Posterior cingulate gyrus (tissue), 11 donors: ENCODE data around the gene JAZF1.

Source experiments
- DNase-seq, 10 donors: peaks; one replicate each; pipeline versions ENCODE4 v3.0.0 to v3.0.0-alpha.2; 2020 to 2021; ENCODE audit warnings: mixed read lengths in 3 of 10
- intact Hi-C: fragments of 100-400 bp; cut with DNase I; formaldehyde crosslinking; loops from one replicate; pipeline ENCODE4 v1.15.1; 2023

JAZF1 gene

DNA sequence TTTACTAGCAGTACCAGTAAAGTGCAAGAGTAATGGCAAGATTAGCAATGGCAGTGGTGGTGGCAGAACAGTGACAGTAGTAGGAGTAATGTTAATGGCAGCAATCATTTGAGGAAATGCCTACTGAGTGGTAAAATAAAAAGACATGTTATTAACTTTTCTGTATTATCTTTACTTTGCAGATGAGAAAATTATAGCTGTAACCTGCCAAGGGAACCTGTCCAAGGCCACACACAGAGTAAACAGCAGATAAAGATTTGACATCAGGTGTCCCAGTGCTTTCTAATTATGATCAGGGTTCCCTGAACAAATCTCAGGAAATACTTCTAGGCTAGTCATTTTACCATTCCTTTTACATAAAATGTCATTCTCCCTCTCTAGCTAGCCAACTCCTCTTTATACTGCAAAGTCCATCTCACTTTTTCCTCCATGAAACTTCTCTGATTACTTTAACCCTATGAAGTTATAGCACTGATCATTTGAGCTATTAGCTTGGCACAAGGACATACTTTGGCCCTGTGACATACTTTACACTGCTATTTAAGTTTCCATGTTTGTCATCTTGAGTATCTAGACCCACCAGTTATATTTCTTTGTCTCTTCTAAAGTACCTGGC lies 221.6 kb downstream of the JAZF1 start:
- intact Hi-C loops = no loop called here
- no peak for DNase-seq

DNA sequence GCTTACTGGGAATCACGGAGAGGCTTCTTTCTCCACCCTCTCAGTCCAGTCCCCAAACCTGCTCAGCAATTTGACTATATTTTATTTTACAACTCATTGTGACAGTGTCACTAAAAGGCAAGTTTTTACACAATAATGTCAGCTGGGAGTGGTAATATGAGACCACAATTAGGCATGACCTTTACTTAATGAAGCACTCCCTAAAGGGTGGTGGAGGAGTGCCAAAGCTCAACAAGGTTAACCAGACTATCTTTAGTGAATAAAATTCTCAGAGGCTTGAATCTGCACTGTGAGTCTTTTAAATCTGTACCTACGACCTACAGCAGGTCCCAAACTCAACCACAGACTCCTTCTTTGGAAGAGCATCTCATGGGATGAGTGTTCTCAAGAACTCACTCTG lies 225.0 kb downstream of the JAZF1 start:
- DNase-seq = no peak
- intact Hi-C loops = no loop called here

- no peak for DNase-seq
- intact Hi-C loops = no loop called here
These were observed 225.6 kb downstream of the JAZF1 start for GRCh38 chr7:27955011-27955410.

GRCh38 chr7:27953777-27954176 lies 226.8 kb downstream of the JAZF1 start:
- intact Hi-C loops = no loop called here
- DNase-seq = no peak

GRCh38 chr7:27953361-27953760 lies 227.2 kb downstream of the JAZF1 start:
- DNase-seq = no peak
- intact Hi-C loops = no loop called here

DNA sequence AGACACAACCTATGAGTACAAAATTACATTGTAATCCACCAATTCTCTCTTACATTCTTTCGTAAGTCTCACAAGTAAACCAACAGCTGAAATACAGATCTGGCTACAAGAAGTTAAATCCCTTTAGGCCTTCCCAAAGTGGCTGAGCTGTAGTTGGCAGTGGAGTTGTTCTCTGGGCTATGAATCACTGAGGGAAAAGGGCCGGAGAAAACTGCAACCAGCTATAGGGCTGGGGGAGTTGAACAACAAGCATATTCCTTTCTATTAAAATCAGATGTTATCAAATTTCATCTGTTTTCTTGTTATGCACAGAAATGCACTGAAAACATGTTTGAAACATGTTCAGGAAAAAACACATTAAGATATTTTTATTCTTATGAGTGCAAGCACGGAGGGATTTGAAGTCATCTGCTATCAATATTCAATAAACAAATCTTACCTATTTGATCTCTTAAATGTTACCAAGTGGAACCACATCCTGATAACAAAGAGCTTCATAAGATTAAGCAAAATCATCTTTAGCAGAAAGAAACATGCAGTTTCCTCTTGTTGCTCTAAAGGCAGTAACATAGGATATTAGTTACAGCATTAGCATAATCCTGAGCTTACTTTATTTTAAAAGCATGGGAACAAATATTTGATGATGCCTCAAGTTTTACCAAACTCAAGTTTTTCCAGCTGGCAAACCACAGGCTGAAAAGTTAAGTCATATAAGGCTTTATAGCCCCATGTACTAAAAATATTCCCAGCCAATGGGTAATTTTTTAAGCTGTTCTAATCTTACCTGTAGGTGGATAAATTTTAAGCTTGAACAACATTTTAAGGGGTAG lies 227.9 kb downstream of the JAZF1 start:
- DNase-seq = no peak
- intact Hi-C loops = no loop called here

DNA sequence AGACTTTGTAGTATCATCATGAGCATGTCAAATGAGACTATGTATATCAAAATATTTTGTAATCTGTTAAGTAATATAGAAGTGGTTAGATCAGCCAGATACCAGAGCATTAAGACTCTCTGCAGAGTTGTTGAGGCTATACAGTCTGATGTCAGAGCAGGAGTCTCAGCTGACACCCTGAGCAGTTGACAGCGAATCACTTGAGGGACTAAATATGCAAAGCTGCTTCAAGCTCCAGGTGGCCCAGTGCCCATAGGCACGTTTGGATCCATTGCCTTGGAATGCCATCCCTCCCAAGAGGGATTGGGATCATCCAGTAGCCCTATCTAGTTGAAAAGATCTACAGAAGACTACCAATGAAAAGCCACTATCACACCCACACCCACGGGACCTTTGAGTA lies 230.5 kb downstream of the JAZF1 start:
- no peak for DNase-seq
- intact Hi-C loops = no loop called here

- no peak for DNase-seq
- intact Hi-C loops = loop anchor here (5.0 kb wide), 1 partner anchor 73 kb away; no protein-coding TSS in a partner anchor
These were observed 231.7 kb downstream of the JAZF1 start for GRCh38 chr7:27948861-27949260.

- intact Hi-C loops = loop anchor here (5.0 kb wide), 1 partner anchor 75 kb away; no protein-coding TSS in a partner anchor
- peak in 3 of 10 donors; percentile 46 to 92 (median 56) for DNase-seq
These were observed 232.9 kb downstream of the JAZF1 start for GRCh38 chr7:27947586-27948278.

GRCh38 chr7:27946351-27946750 lies 234.2 kb downstream of the JAZF1 start:
- DNase-seq = no peak
- intact Hi-C loops = loop anchor here (5.0 kb wide), 1 partner anchor 76 kb away; no protein-coding TSS in a partner anchor

GRCh38 chr7:27945058-27945795 lies 235.4 kb downstream of the JAZF1 start:
- intact Hi-C loops = loop anchor here (5.0 kb wide), 1 partner anchor 77 kb away; no protein-coding TSS in a partner anchor
- DNase-seq = no peak

DNA sequence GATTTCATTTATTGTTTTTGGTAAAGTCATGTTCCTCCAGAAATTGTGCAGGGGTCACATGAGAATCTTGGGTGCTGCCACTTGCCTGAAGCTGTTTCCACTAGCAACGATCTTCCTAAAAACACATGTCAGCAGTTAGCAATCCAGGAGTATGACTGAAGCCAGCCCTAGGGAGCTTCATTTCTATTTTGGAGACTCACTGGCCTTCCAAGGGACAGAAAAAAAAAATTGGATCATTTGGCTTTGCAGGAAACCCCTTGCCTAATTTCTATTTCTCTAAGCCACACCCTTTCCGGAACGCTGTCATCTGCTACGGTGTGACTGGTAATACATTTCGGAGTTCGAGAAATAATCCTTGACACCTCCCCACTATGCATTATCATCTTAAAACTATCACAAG lies 236.0 kb downstream of the JAZF1 start:
- intact Hi-C loops = loop anchor here (5.0 kb wide), 1 partner anchor 78 kb away; no protein-coding TSS in a partner anchor
- no peak for DNase-seq

DNA sequence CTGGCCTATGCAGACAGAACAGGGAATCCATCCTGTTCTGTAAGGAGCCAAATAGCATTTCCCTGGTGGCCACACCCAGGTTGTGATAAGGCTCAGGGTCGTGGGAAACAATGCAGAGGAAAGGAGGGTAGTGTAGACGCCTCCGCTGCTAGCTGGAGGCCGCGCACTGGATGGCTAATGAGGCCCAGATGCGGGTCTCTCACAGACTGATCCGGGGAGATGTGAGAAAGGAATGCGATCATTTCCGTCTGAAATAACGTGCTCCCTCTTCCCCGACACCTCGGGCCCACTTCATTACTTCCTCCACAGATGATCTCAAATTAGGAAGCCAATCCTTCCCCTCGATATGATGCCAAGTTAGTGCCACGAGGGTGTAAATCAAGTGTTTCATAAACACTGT lies 237.4 kb downstream of the JAZF1 start:
- no peak for DNase-seq
- intact Hi-C loops = no loop called here

- no peak for DNase-seq
- intact Hi-C loops = no loop called here
These were observed 237.9 kb downstream of the JAZF1 start for GRCh38 chr7:27942711-27943110.

- intact Hi-C loops = no loop called here
- no peak for DNase-seq
These were observed 239.1 kb downstream of the JAZF1 start for GRCh38 chr7:27941522-27941921.

DNA sequence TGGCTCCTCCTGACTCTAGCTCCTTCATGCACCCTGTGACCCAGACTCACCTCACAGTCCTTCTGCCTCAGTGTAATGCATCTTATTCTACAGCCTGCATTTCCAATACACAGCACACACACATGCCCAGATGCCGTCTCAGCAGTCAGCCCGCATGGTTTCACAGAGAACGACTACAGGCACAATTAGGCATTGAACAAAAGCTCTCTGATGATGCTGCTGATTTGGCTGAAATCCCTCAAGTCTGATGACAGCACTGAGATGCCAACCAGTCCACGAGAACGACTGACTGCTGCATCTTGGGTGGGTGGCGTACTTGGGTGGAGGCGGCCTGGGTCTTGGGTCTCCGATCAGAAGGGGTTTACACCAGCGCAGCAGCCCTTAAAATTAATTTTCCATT lies 240.3 kb downstream of the JAZF1 start:
- intact Hi-C loops = no loop called here
- peak in 8 of 10 donors; percentile 47 to 91 (median 61) for DNase-seq

GRCh38 chr7:27939893-27940292 lies 240.7 kb downstream of the JAZF1 start:
- DNase-seq = peak in 1 of 10 donors; percentile 77
- intact Hi-C loops = loop anchor here (10.0 kb wide), 1 partner anchor 155 kb away; no protein-coding TSS in a partner anchor

GRCh38 chr7:27936768-27937102 lies 243.9 kb downstream of the JAZF1 start:
- intact Hi-C loops = loop anchor here (10.0 kb wide), 1 partner anchor 158 kb away; no protein-coding TSS in a partner anchor
- DNase-seq = no peak

GRCh38 chr7:27936047-27936767 lies 244.4 kb downstream of the JAZF1 start:
- DNase-seq = no peak
- intact Hi-C loops = loop anchor here (10.0 kb wide), 1 partner anchor 159 kb away; no protein-coding TSS in a partner anchor
